ENCODE data around the gene CYP2C18.

- TF ChIP-seq CTCF (IDR thresholded peaks at IDR 0.05; ENCODE audit: insufficient read depth, low read length, poor library complexity, severe bottlenecking): no peak
- no peak for TF ChIP-seq EZH2phosphoT487 (conservative IDR thresholded peaks at IDR 0.05; ENCODE audit: low read length)
Observed at GRCh38 chr10:94677691-94678090, 5.8 kb upstream of the CYP2C18 start.

Data from SU-DHL-6 (cell line).